Measurements from ENCODE around the gene GNA14. TPM values are rescaled to one million over a fixed set of nuclear protein-coding genes. Genes with fewer than 3 reads are reported as not detected.

The GNA14 gene
- polyA plus RNA-seq, 1 donor from 2014 or later = 0.40 TPM

DNA sequence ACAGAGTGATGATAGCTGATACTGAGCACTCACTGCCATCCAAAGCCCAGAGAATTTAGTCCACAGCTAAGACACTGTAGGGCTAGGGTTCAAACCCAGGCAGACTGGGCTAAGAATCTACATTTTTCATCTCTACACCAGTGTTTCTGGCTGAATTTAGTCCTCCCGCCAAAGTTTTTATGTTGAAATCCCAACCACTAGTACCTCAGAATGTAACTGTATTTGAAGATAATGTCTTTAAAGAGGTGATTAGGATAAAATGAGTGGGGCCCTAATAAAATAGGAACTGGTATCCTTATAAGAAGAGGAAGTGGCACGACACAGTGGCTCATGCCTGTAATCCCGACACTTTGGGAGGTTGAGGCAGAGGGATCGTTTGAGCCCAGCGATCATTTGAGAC is 4.3 kb downstream of the GNA14 start:
- H3K9me2 ChIP-seq (ENCODE audit: insufficient read depth, low read length) = no peaks in the 10 kb centered on the region
- no peak overlapping the region for H3K9ac ChIP-seq (ENCODE audit: low read length)
- H3F3A ChIP-seq (ENCODE audit: insufficient read depth, low read length, poor library complexity, severe bottlenecking) = no peaks in the 10 kb centered on the region
- H3K36me3 ChIP-seq (ENCODE audit: insufficient read depth, low read length) = no peaks in the 10 kb centered on the region
- no peak overlapping the region for H3K27ac ChIP-seq (ENCODE audit: low read length)
- H3K4me2 ChIP-seq (ENCODE audit: low read length) = no peak overlapping the region
- no peaks in the 10 kb centered on the region for H3K9me3 ChIP-seq (ENCODE audit: low read length)
- H4K20me1 ChIP-seq (ENCODE audit: insufficient read depth) = no peaks in the 10 kb centered on the region
- no peak overlapping the region for H3K4me3 ChIP-seq (ENCODE audit: low read length)
- TF ChIP-seq, protein P1, sequence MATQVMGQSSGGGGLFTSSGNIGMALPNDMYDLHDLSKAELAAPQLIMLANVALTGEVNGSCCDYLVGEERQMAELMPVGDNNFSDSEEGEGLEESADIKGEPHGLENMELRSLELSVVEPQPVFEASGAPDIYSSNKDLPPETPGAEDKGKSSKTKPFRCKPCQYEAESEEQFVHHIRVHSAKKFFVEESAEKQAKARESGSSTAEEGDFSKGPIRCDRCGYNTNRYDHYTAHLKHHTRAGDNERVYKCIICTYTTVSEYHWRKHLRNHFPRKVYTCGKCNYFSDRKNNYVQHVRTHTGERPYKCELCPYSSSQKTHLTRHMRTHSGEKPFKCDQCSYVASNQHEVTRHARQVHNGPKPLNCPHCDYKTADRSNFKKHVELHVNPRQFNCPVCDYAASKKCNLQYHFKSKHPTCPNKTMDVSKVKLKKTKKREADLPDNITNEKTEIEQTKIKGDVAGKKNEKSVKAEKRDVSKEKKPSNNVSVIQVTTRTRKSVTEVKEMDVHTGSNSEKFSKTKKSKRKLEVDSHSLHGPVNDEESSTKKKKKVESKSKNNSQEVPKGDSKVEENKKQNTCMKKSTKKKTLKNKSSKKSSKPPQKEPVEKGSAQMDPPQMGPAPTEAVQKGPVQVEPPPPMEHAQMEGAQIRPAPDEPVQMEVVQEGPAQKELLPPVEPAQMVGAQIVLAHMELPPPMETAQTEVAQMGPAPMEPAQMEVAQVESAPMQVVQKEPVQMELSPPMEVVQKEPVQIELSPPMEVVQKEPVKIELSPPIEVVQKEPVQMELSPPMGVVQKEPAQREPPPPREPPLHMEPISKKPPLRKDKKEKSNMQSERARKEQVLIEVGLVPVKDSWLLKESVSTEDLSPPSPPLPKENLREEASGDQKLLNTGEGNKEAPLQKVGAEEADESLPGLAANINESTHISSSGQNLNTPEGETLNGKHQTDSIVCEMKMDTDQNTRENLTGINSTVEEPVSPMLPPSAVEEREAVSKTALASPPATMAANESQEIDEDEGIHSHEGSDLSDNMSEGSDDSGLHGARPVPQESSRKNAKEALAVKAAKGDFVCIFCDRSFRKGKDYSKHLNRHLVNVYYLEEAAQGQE (IDR thresholded peaks at IDR 0.05; ENCODE audit: borderline replicate concordance) = no peak
- TF ChIP-seq SMC3 (conservative IDR thresholded peaks at IDR 0.05; ENCODE audit: poor library complexity) (no peak), MXI1 (conservative IDR thresholded peaks at IDR 0.05; ENCODE audit: poor library complexity, severe bottlenecking) (no peak), TAF1 (IDR thresholded peaks at IDR 0.05; ENCODE audit: low read depth) (no peak), EP300 (conservative IDR thresholded peaks at IDR 0.05; ENCODE audit: poor library complexity, severe bottlenecking) (no peak), RAD21 (conservative IDR thresholded peaks at IDR 0.05) (no peak), POLR2AphosphoS5 (IDR thresholded peaks at IDR 0.05) (no peak), EZH2 (IDR thresholded peaks at IDR 0.05; ENCODE audit: borderline replicate concordance, insufficient read depth, low read length, poor library complexity, severe bottlenecking) (no peak)
- TF ChIP-seq, protein P2, sequence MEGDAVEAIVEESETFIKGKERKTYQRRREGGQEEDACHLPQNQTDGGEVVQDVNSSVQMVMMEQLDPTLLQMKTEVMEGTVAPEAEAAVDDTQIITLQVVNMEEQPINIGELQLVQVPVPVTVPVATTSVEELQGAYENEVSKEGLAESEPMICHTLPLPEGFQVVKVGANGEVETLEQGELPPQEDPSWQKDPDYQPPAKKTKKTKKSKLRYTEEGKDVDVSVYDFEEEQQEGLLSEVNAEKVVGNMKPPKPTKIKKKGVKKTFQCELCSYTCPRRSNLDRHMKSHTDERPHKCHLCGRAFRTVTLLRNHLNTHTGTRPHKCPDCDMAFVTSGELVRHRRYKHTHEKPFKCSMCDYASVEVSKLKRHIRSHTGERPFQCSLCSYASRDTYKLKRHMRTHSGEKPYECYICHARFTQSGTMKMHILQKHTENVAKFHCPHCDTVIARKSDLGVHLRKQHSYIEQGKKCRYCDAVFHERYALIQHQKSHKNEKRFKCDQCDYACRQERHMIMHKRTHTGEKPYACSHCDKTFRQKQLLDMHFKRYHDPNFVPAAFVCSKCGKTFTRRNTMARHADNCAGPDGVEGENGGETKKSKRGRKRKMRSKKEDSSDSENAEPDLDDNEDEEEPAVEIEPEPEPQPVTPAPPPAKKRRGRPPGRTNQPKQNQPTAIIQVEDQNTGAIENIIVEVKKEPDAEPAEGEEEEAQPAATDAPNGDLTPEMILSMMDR (IDR thresholded peaks at IDR 0.05; ENCODE audit: poor library complexity, severe bottlenecking) = no peak
- peaks cover 36% of the 10 kb centered on the region for H3K27me3 ChIP-seq (ENCODE audit: insufficient read depth, low read depth, low read length)
- H3K79me2 ChIP-seq (replicated peaks; ENCODE audit: insufficient read depth, low read length) = no peaks in the 10 kb centered on the region
- no peak overlapping the region for H2AFZ ChIP-seq (ENCODE audit: low read depth, low read length)

DNA sequence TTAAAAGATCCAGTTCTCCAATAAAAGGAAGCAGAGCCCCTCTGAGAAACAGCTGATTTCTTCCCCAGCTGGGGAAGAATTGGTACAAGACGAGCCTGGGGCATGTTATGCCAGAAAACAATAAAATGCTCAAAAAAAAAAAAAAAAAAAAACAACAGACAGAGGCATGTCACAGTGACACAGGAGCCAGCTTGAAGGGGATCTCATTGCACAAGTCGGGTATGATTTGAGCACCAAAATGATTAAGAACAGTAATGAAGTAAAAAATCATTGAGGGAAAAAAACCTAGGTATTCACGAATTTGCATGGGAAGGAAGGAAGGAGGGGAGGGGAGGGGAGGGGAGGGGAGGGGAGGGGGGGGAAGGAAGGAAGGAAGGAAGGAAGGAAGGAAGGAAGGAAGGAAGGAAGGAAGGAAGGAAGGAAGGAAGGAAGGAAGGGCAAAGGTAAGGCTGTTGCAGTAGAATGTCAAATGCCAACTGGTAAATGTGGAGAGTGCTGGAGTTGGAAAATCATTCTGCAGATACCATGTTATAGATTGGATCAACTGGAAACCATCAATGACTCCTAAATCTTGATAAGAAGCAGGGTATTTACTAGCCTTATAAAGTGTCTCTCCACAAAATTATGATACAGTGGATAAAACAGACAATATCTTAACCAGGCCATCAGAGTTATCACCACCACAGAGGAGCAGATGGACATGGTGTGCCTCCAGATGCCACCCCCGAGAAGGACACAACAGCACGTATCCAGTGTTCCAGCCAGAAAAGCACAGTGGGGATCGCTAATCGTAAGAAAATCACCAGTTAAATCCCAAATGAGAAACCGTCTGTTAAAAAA is 7.2 kb downstream of the GNA14 start:
- Histone ChIP-seq H3K9me2 (ENCODE audit: insufficient read depth, low read length) (no peaks in the 10 kb centered on the region), H3K9ac (ENCODE audit: low read length) (no peak overlapping the region), H3K27me3 (ENCODE audit: insufficient read depth, low read depth, low read length) (peaks cover 7% of the 10 kb centered on the region), H3K27ac (ENCODE audit: low read length) (no peak overlapping the region), H4K20me1 (ENCODE audit: insufficient read depth) (no peaks in the 10 kb centered on the region), H3F3A (ENCODE audit: insufficient read depth, low read length, poor library complexity, severe bottlenecking) (no peaks in the 10 kb centered on the region), H3K9me3 (ENCODE audit: low read length) (no peaks in the 10 kb centered on the region), H3K4me3 (ENCODE audit: low read length) (no peak overlapping the region), H3K79me2 (replicated peaks; ENCODE audit: insufficient read depth, low read length) (no peaks in the 10 kb centered on the region), H2AFZ (ENCODE audit: low read depth, low read length) (no peak overlapping the region), H3K36me3 (ENCODE audit: insufficient read depth, low read length) (no peaks in the 10 kb centered on the region), H3K4me2 (ENCODE audit: low read length) (no peak overlapping the region)
- TF ChIP-seq, protein P2 (IDR thresholded peaks at IDR 0.05; ENCODE audit: poor library complexity, severe bottlenecking) = no peak
- TF ChIP-seq, protein P1 (IDR thresholded peaks at IDR 0.05; ENCODE audit: borderline replicate concordance) = no peak
- TF ChIP-seq RAD21 (conservative IDR thresholded peaks at IDR 0.05) (no peak), SMC3 (conservative IDR thresholded peaks at IDR 0.05; ENCODE audit: poor library complexity) (no peak), EZH2 (IDR thresholded peaks at IDR 0.05; ENCODE audit: borderline replicate concordance, insufficient read depth, low read length, poor library complexity, severe bottlenecking) (no peak), POLR2AphosphoS5 (IDR thresholded peaks at IDR 0.05) (no peak), EP300 (conservative IDR thresholded peaks at IDR 0.05; ENCODE audit: poor library complexity, severe bottlenecking) (no peak), MXI1 (conservative IDR thresholded peaks at IDR 0.05; ENCODE audit: poor library complexity, severe bottlenecking) (no peak), TAF1 (IDR thresholded peaks at IDR 0.05; ENCODE audit: low read depth) (no peak)
